ENCODE results near the gene CFAP100.

GRCh38 chr3:126450219-126450618 lies 55.5 kb downstream of the CFAP100 start:
- TF ChIP-seq CTCF (IDR thresholded peaks at IDR 0.05; ENCODE audit: low read length) = no peak
- no peak for TF ChIP-seq EZH2 (IDR thresholded peaks at IDR 0.05; ENCODE audit: borderline replicate concordance, low read length)

Data from OCI-LY1 (cell line).